Karpas-422 (cell line): ENCODE measurements around the gene ADCY7. TPM values are rescaled to one million over a fixed set of nuclear protein-coding genes. Genes with fewer than 3 reads are reported as not detected.

ENCODE experiments used
- DNase-seq: peaks from one replicate; pipeline ENCODE4 v3.0.0-alpha.2; 2015
- H2AFZ ChIP-seq: fragments of 200-600 bp; sonication (generic); 2 replicates; pipeline ENCODE4 v1.6.1; 2014; ENCODE audit warnings: antibody characterized with exemption, low read length, mixed read lengths
- H3K27ac ChIP-seq: fragments of 200-600 bp; sonication (generic); 2 replicates; pipeline ENCODE4 v1.5.1; 2014; ENCODE audit warnings: mild to moderate bottlenecking, low read length, moderate library complexity
- H3K27me3 ChIP-seq: fragments of 200-600 bp; sonication (generic); 2 replicates; pipeline ENCODE4 v1.6.1; 2014; ENCODE audit warnings: low read length, mixed read lengths
- H3K36me3 ChIP-seq: fragments of 200-600 bp; sonication (generic); 2 replicates; pipeline ENCODE4 v1.6.1; 2014; ENCODE audit warnings: low read length, mixed read lengths; ENCODE audit not compliant: insufficient read depth
- H3K4me1 ChIP-seq: fragments of 200-600 bp; sonication (generic); 2 replicates; pipeline ENCODE4 v1.6.1; 2014; ENCODE audit warnings: mild to moderate bottlenecking, low read length, mixed read lengths
- H3K4me2 ChIP-seq: fragments of 200-600 bp; sonication (generic); 2 replicates; pipeline ENCODE4 v1.6.1; 2014; ENCODE audit warnings: low read length, low read depth, mild to moderate bottlenecking; ENCODE audit not compliant: poor library complexity, severe bottlenecking
- H3K4me3 ChIP-seq: fragments of 200-600 bp; sonication (generic); 2 replicates; pipeline ENCODE4 v1.5.1; 2014; ENCODE audit warnings: mild to moderate bottlenecking, antibody characterized with exemption, low read length, mixed read lengths
- H3K79me2 ChIP-seq: fragments of 200-600 bp; sonication (generic); 2 replicates; pipeline ENCODE4 v1.6.1; 2014; ENCODE audit warnings: mild to moderate bottlenecking, low read length, mixed read lengths
- H3K9ac ChIP-seq: fragments of 200-600 bp; sonication (generic); 2 replicates; pipeline ENCODE4 v1.6.0; 2014; ENCODE audit warnings: low read length
- H3K9me2 ChIP-seq: fragments of 200-600 bp; sonication (generic), shearing (Covaris generic); replicated peaks from 2 replicates; pipeline ENCODE4 v1.6.0; 2014; ENCODE audit warnings: mild to moderate bottlenecking, low read length, moderate library complexity; ENCODE audit not compliant: insufficient read depth
- H3K9me3 ChIP-seq: fragments of 300-700, 200-600 bp; sonication (generic); 2 replicates; pipeline ENCODE4 v1.6.1; 2014; ENCODE audit warnings: low read length, mixed read lengths
- H4K20me1 ChIP-seq: fragments of 200-600 bp; sonication (generic); 2 replicates; pipeline ENCODE4 v1.6.1; 2014; ENCODE audit warnings: mild to moderate bottlenecking, antibody characterized with exemption, low read length, low read depth; ENCODE audit not compliant: insufficient read depth
- total RNA-seq: library from RNA; depleted of rRNA; stranded (reverse); fragments of >200 nt; shearing (Covaris generic); gene quantifications from 2 replicates; pipeline ENCODE4 v1.2.3, GENCODE V29; 2014; ENCODE audit warnings: low replicate concordance

The ADCY7 gene
- total RNA-seq, 1 experiment from 2014 or later, result 27.5 TPM

GRCh38 chr16:50273382-50273690 is 7.0 kb downstream of the ADCY7 start:
- peaks cover 33% of the 10 kb centered on the region for H3K4me1 ChIP-seq
- no peaks in the 10 kb centered on the region for H3K27me3 ChIP-seq
- no peak overlapping the region for H2AFZ ChIP-seq
- no peak overlapping the region for H3K4me3 ChIP-seq
- H3K79me2 ChIP-seq, result peaks cover 36% of the 10 kb centered on the region
- H4K20me1 ChIP-seq, result peaks cover 3% of the 10 kb centered on the region; the same call in 1 of the 2 replicates
- peaks cover 8% of the 10 kb centered on the region; the same call in 1 of the 2 replicates for H3K36me3 ChIP-seq
- H3K4me2 ChIP-seq, result peak overlapping the region; percentile 89
- H3K9me3 ChIP-seq, result no peaks in the 10 kb centered on the region
- DNase-seq, result no peak
- H3K9me2 ChIP-seq, result no peaks in the 10 kb centered on the region
- no peak overlapping the region; the same call in 1 of the 2 replicates for H3K9ac ChIP-seq
- H3K27ac ChIP-seq, result no peak overlapping the region

DNA sequence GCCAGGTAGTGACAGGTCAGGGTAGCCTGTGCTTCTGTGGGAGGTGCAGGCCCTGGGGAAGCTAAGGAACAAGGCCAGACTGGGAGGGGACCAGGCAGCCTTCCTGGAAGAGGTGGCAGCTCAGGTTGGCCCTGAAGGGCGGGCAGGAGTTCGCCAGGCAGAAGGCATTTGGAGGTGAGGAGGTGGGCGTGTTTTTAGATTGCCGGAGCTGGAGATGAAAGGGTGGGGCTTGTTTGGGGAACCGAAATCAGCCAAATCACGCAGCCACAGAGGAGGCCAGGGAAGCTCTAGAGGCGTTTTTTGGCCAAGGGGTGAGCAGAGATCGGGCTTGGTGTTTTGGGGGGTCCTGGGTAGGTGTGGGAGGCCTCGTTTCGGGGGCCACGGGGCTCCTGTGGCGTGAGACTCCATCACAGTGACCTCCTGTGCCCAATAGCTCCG is 7.6 kb downstream of the ADCY7 start:
- H3K4me2 ChIP-seq, result peak overlapping the region; percentile 89
- H3K9me2 ChIP-seq, result no peaks in the 10 kb centered on the region
- peak overlapping the region; percentile 94 for H3K9ac ChIP-seq
- H2AFZ ChIP-seq, result no peak overlapping the region; the same call in 1 of the 2 replicates
- peaks cover 39% of the 10 kb centered on the region for H3K79me2 ChIP-seq
- H3K9me3 ChIP-seq, result no peaks in the 10 kb centered on the region
- DNase-seq, result peak; percentile 94
- peak overlapping the region; percentile 73 for H3K4me3 ChIP-seq
- peaks cover 3% of the 10 kb centered on the region; the same call in 1 of the 2 replicates for H4K20me1 ChIP-seq
- peak overlapping the region; percentile 83 for H3K27ac ChIP-seq
- H3K4me1 ChIP-seq, result peaks cover 37% of the 10 kb centered on the region
- H3K27me3 ChIP-seq, result no peaks in the 10 kb centered on the region
- H3K36me3 ChIP-seq, result peaks cover 9% of the 10 kb centered on the region; the same call in 1 of the 2 replicates

DNA sequence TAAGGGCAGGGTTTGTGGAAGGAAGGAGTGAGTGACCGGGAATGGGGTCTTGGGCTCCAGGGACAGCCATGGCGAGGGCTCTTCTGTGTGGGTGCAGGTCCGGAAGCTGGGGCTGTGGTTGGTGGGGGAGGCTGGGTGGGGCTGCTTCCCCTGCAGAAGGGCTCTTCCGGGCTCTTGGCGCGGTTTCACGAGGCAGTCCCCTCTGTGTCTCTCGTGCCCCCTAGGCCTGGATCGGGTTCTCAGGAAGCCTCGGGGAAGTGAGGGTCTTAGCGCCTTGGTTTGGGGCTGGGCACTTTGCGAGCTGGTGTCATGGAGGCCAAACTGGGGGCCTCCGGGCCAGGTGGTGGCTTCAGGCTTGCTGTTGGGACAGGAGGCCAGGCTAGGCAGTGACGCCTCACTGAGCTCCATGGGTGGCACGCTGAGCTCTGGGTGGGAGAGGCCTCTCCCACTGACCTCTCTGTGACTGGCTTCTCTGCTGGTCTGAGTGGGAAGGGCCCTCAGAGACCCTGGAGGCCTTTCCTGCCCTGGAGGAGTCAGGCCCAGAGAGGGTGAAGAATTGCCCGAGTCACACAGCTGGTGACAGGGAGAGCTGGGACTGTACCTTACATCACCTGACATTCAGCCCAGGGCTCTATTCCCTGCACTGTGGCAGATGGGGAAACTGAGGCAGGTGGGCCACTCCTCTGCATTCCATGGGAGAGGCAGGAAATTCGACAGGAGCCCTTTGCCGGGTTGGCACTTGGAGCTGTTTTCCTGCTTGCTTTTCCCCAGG is 8.2 kb downstream of the ADCY7 start:
- H3K9me3 ChIP-seq, result no peaks in the 10 kb centered on the region
- H2AFZ ChIP-seq, result no peak overlapping the region; the same call in 1 of the 2 replicates
- peaks cover 3% of the 10 kb centered on the region; the same call in 1 of the 2 replicates for H4K20me1 ChIP-seq
- peaks cover 9% of the 10 kb centered on the region; the same call in 1 of the 2 replicates for H3K36me3 ChIP-seq
- no peaks in the 10 kb centered on the region for H3K9me2 ChIP-seq
- H3K4me3 ChIP-seq, result peak overlapping the region; percentile 73
- peaks cover 44% of the 10 kb centered on the region for H3K79me2 ChIP-seq
- no peaks in the 10 kb centered on the region for H3K27me3 ChIP-seq
- peaks cover 43% of the 10 kb centered on the region for H3K4me1 ChIP-seq
- H3K4me2 ChIP-seq, result peak overlapping the region; percentile 89
- H3K9ac ChIP-seq, result peak overlapping the region; percentile 94
- DNase-seq, result peak; percentile 73
- peak overlapping the region; percentile 83 for H3K27ac ChIP-seq

DNA sequence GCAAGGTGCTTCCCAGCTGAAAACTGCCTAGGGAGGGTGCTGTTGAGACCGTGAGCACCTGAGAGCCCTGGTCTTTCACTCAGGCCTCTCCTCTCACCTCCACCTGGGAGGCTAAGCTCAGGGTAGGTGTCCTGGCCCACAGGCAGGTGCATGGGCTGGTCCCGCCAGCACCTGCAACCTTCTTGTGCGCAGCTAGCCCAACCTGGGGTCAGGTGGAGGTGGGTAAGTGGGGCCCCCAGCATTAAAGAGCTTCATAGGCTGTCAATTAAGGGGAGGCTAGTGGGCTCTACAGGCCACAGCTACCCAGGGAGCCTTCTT is 8.7 kb downstream of the ADCY7 start:
- H3K4me3 ChIP-seq, result peak overlapping the region; percentile 73
- peaks cover 48% of the 10 kb centered on the region for H3K4me1 ChIP-seq
- peak overlapping the region; percentile 89 for H3K4me2 ChIP-seq
- H2AFZ ChIP-seq, result no peak overlapping the region
- H3K27me3 ChIP-seq, result no peaks in the 10 kb centered on the region
- peak overlapping the region; percentile 94 for H3K9ac ChIP-seq
- peaks cover 50% of the 10 kb centered on the region for H3K79me2 ChIP-seq
- H3K9me2 ChIP-seq, result no peaks in the 10 kb centered on the region
- no peak for DNase-seq
- H3K9me3 ChIP-seq, result no peaks in the 10 kb centered on the region
- H3K36me3 ChIP-seq, result peaks cover 9% of the 10 kb centered on the region; the same call in 1 of the 2 replicates
- peak overlapping the region; percentile 83 for H3K27ac ChIP-seq
- H4K20me1 ChIP-seq, result peaks cover 3% of the 10 kb centered on the region; the same call in 1 of the 2 replicates

DNA sequence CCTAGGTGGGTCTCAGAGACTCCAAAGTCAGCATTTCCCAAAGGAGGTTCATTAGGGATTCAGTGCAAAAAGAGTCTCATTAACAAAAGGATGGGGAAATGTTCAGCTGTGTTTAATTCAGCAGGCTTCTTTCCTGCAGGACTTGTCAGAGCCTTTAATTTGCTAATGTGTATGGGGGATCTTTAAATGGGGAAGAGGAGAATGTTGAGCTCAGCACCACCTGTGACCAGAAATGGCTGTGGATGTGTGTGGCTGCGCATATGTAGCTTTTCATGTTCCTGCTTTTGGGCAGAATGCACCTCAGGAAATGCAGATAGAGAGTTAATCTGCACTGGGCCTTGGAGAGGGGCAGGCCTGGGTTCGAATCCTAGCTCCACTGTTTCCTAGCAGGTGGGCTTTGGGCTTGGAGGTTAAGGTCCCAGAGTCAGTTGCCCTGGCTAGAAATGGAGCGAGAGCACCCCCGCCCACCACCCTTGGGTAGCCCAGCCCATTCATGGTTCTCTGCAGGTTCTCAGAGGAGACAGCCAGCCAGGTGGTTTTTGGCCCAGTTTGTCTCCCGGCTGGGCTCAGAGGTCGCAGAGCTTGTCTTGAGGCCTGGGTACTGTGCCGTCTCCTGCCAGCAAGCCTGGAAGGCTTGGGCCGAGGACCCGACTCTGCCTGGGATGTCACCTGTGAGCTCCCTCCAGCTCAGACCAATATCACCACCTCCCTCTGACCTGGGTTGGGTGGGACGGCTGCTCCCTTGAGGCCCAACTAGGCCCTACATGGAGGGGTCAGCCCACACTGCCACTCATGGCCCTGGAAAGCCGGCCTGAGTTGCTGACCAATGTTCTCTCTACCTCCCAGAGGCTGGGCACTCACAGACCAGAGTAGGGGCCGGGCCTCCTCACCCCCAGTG is 9.3 kb downstream of the ADCY7 start:
- peaks cover 9% of the 10 kb centered on the region; the same call in 1 of the 2 replicates for H3K36me3 ChIP-seq
- no peaks in the 10 kb centered on the region for H3K27me3 ChIP-seq
- H3K4me2 ChIP-seq, result peak overlapping the region; percentile 89
- H3K4me3 ChIP-seq, result peak overlapping the region; percentile 73
- H3K9me2 ChIP-seq, result no peaks in the 10 kb centered on the region
- peak overlapping the region; percentile 83 for H3K27ac ChIP-seq
- H4K20me1 ChIP-seq, result peaks cover 3% of the 10 kb centered on the region; the same call in 1 of the 2 replicates
- no peak for DNase-seq
- peaks cover 56% of the 10 kb centered on the region for H3K79me2 ChIP-seq
- no peak overlapping the region for H2AFZ ChIP-seq
- H3K9ac ChIP-seq, result peak overlapping the region; percentile 94
- H3K4me1 ChIP-seq, result peaks cover 52% of the 10 kb centered on the region
- H3K9me3 ChIP-seq, result no peaks in the 10 kb centered on the region

DNA sequence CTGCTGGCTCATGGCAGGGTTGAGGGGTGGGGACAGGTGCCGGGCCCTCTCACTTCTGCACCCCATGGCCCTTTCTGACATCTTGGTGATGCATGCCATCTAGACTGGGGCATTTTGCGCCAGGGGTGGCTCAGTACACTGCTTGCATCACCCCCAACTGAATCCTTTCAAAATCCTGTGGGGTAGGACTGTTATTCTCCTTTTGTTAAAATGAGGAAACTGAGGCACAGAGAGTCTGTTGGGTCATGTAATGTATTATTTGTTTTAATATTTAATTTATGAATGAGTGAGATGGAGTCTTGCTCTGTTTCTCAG is 9.9 kb downstream of the ADCY7 start:
- no peak overlapping the region for H3K4me3 ChIP-seq
- peaks cover 62% of the 10 kb centered on the region for H3K79me2 ChIP-seq
- H3K36me3 ChIP-seq, result peaks cover 9% of the 10 kb centered on the region; the same call in 1 of the 2 replicates
- H3K4me1 ChIP-seq, result peaks cover 58% of the 10 kb centered on the region
- peaks cover 3% of the 10 kb centered on the region; the same call in 1 of the 2 replicates for H4K20me1 ChIP-seq
- no peaks in the 10 kb centered on the region for H3K9me2 ChIP-seq
- H2AFZ ChIP-seq, result no peak overlapping the region
- H3K27me3 ChIP-seq, result no peaks in the 10 kb centered on the region
- H3K4me2 ChIP-seq, result no peak overlapping the region
- no peak overlapping the region for H3K9ac ChIP-seq
- no peaks in the 10 kb centered on the region for H3K9me3 ChIP-seq
- no peak for DNase-seq
- H3K27ac ChIP-seq, result 0 out of 2 replicates have a peak overlapping the region, but pooled peaks have one; percentile 24

- Histone ChIP-seq H3K4me3 (no peak overlapping the region), H3K9me2 (no peaks in the 10 kb centered on the region), H3K36me3 (peaks cover 9% of the 10 kb centered on the region; the same call in 1 of the 2 replicates), H3K4me1 (peaks cover 65% of the 10 kb centered on the region), H3K27ac (0 out of 2 replicates have a peak overlapping the region, but pooled peaks have one; percentile 24), H3K79me2 (peaks cover 66% of the 10 kb centered on the region), H2AFZ (no peak overlapping the region), H3K27me3 (no peaks in the 10 kb centered on the region), H4K20me1 (peaks cover 3% of the 10 kb centered on the region; the same call in 1 of the 2 replicates), H3K9me3 (no peaks in the 10 kb centered on the region), H3K9ac (no peak overlapping the region), H3K4me2 (no peak overlapping the region)
- DNase-seq, result no peak
Observed at GRCh38 chr16:50276801-50277555, 10.6 kb downstream of the ADCY7 start.
